ENCODE measurements around the gene TMEM154.

Gene TMEM154

DNA sequence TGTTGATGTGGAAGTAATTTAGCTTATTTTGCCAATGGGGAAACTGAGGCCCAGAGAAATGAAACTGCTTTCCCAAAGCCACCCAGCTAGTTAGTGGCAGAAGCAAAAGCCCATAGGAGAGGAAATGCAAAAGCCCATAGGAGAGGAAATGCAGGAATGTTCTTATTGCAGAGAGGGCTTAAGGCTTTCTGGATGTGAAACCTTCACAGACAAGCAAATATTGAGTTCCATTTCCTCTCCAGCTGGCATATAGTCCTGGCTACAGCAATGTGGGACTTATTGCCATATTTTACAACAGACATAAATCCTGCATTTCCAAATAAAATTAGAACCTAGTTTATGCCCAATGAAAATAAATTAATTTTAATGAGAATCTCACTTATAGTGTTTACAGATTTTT is 69.7 kb downstream of the TMEM154 start:
- no peaks in the 10 kb centered on the region for H3K36me3 ChIP-seq (replicated peaks)
- H3K4me3 ChIP-seq (ENCODE audit: low read depth, low read length): no peak overlapping the region
- TF ChIP-seq, protein P1, sequence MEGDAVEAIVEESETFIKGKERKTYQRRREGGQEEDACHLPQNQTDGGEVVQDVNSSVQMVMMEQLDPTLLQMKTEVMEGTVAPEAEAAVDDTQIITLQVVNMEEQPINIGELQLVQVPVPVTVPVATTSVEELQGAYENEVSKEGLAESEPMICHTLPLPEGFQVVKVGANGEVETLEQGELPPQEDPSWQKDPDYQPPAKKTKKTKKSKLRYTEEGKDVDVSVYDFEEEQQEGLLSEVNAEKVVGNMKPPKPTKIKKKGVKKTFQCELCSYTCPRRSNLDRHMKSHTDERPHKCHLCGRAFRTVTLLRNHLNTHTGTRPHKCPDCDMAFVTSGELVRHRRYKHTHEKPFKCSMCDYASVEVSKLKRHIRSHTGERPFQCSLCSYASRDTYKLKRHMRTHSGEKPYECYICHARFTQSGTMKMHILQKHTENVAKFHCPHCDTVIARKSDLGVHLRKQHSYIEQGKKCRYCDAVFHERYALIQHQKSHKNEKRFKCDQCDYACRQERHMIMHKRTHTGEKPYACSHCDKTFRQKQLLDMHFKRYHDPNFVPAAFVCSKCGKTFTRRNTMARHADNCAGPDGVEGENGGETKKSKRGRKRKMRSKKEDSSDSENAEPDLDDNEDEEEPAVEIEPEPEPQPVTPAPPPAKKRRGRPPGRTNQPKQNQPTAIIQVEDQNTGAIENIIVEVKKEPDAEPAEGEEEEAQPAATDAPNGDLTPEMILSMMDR (IDR thresholded peaks at IDR 0.05; ENCODE audit: low read depth, low read length, missing control alignments): no peak
- in situ Hi-C loops (cut with HindIII; ENCODE audit: low pct_ligation_motif_present, low sequenced_read_pairs): no loop called here
- H3K27me3 ChIP-seq (replicated peaks): no peaks in the 10 kb centered on the region
- no peak overlapping the region for H3K27ac ChIP-seq
- DNase-seq: no peak

DNA sequence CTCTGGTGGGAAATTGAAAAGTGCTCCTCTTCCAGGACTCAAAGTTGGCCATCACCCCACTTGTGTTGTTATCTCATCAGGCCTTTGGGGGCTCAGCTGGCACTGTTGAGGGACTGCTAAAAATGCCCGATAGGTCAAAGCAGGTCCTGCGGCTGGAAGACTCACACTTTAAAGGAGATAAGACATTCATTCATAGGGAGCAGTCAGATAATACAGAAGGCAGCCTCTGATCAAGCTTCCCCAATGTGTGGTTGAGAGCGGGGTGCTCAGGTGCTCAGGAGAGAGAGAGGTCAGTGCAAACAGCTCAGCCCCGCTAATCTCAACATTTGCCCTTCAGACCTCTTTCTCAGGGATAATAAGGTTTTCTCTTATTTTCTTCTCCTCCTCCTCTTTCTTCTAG is 70.3 kb downstream of the TMEM154 start:
- Histone ChIP-seq H3K27ac (no peak overlapping the region), H3K27me3 (replicated peaks) (no peaks in the 10 kb centered on the region), H3K4me3 (ENCODE audit: low read depth, low read length) (no peak overlapping the region), H3K36me3 (replicated peaks) (no peaks in the 10 kb centered on the region)
- no peak for DNase-seq
- TF ChIP-seq, protein P1 (IDR thresholded peaks at IDR 0.05; ENCODE audit: low read depth, low read length, missing control alignments): no peak
- in situ Hi-C loops (cut with HindIII; ENCODE audit: low pct_ligation_motif_present, low sequenced_read_pairs): no loop called here

DNA sequence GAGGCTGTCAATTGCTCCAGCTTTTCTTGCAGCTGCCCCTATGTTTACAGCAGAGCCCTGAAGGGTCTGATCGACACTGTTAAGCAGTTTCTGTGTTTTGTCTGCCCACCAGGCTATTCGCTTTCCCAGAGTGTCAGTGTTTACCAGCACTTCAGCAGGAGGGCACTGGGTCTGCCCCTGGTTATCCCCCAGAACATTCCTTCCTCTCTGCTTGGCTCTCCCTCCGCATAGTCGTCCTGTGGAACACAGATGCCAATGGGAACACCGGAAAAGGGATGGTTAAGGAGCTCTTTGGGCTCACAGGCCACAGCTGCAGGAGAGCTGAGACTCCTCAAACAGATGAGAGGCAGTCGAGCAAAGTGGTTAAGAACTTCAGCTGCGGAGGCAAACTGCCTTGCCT is 72.6 kb downstream of the TMEM154 start:
- in situ Hi-C loops (cut with HindIII; ENCODE audit: low pct_ligation_motif_present, low sequenced_read_pairs): no loop called here
- Histone ChIP-seq H3K27ac (no peak overlapping the region), H3K36me3 (replicated peaks) (no peaks in the 10 kb centered on the region), H3K4me3 (ENCODE audit: low read depth, low read length) (no peak overlapping the region), H3K27me3 (replicated peaks) (no peaks in the 10 kb centered on the region)
- DNase-seq: no peak
- TF ChIP-seq, protein P1 (IDR thresholded peaks at IDR 0.05; ENCODE audit: low read depth, low read length, missing control alignments): no peak

DNA sequence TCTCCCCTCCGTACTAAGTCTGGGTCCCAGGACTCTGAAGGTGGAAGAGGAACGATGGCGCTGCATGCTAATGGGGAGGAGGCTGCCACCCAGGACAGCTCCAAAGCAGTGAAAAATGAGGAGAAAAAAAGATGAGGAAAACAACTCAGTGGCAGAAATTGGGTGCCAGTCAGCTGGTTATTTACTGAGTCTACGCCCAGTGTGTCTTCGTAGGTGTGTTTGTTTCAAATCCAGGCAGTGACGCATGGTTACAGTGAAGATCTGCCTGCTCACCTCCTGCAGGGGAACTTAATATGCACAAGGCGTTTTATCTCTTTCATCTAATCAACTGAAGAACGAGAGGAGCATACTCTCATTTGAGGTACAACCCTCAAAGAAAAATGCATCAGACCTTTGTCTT is 73.0 kb downstream of the TMEM154 start:
- H3K36me3 ChIP-seq (replicated peaks): no peaks in the 10 kb centered on the region
- no peak overlapping the region for H3K27ac ChIP-seq
- TF ChIP-seq, protein P1 (IDR thresholded peaks at IDR 0.05; ENCODE audit: low read depth, low read length, missing control alignments): no peak
- no peak for DNase-seq
- in situ Hi-C loops (cut with HindIII; ENCODE audit: low pct_ligation_motif_present, low sequenced_read_pairs): no loop called here
- no peaks in the 10 kb centered on the region for H3K27me3 ChIP-seq (replicated peaks)
- no peak overlapping the region for H3K4me3 ChIP-seq (ENCODE audit: low read depth, low read length)

DNA sequence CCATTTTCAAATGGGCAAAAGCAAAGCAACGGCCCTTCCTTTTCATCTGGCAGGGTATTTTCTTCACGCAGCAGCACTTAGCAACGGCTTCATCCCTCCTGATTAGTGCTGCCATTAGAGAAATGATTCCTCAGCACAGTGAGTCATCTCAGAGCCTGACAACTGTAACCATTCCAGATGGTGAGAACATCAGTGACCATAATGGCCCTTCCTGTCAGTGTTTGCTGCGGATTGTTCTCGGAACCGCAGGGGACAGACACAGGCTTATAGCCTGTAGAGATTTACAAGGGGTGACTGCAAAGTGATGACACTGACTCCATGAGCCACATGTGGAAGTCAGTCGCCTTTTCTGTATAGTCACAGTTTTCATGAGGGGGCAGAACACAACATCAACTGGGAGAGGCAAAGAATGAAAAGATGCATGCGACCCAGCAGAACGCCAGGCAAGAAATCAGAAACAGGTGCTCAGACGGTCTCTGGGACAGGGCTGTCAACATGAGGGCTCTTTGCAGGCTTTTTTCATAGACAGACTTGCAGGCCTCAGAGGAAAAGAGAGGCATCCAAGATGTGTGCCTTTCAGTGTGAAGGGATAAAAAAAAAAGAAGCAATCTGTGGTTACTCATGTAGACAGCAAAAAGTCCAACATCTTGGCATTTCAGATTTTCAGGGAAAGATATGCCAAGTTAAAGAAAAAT is 74.0 kb downstream of the TMEM154 start:
- Histone ChIP-seq H3K4me3 (ENCODE audit: low read depth, low read length) (no peak overlapping the region), H3K27ac (no peak overlapping the region), H3K27me3 (replicated peaks) (no peaks in the 10 kb centered on the region), H3K36me3 (replicated peaks) (no peaks in the 10 kb centered on the region)
- TF ChIP-seq, protein P1 (IDR thresholded peaks at IDR 0.05; ENCODE audit: low read depth, low read length, missing control alignments): no peak
- peak; percentile 36 for DNase-seq
- in situ Hi-C loops (cut with HindIII; ENCODE audit: low pct_ligation_motif_present, low sequenced_read_pairs): no loop called here

DNA sequence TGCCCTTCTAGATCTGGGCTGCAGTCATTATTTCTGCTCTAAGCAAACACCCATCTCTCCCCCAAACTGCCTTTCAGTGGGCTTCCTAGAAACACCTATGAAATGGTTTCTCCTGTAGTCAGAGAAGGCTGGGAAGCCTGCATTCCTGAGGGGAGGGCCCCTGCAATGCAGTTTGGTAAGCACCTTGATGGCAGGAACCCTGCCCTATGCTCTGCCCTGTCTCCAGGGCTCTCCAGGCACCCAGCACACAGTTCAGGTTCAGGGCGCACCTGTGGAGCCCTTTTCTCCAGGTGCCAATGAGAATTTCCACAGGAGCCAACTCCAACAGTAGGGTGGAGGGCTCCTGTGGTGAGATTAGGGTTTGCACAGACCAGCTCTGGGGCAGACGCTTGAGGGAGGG is 74.8 kb downstream of the TMEM154 start:
- Histone ChIP-seq H3K27ac (no peak overlapping the region), H3K4me3 (ENCODE audit: low read depth, low read length) (no peak overlapping the region), H3K36me3 (replicated peaks) (no peaks in the 10 kb centered on the region), H3K27me3 (replicated peaks) (no peaks in the 10 kb centered on the region)
- TF ChIP-seq, protein P1 (IDR thresholded peaks at IDR 0.05; ENCODE audit: low read depth, low read length, missing control alignments): no peak
- in situ Hi-C loops (cut with HindIII; ENCODE audit: low pct_ligation_motif_present, low sequenced_read_pairs): no loop called here
- no peak for DNase-seq
